GM23338 (cell line): ENCODE measurements around the gene TMEM106C. TPM values are rescaled to one million over a fixed set of nuclear protein-coding genes. Genes with fewer than 3 reads are reported as not detected.

Experiments used
- ATAC-seq: fragments of 200-7000 bp; cut with Tn5 transposase; 3 replicates; pipeline ENCODE4 v1.9.1; 2020
- DNase-seq: peaks from one replicate; pipeline ENCODE4 v3.0.0-alpha.2; 2015; ENCODE audit warnings: low spot score
- H2AFZ ChIP-seq: fragments of 200-600 bp; sonication (generic); 2 replicates; pipeline ENCODE4 v1.8.0; 2016; ENCODE audit warnings: antibody characterized with exemption, mild to moderate bottlenecking, moderate library complexity
- H3F3A ChIP-seq: fragments of 200-600 bp; sonication (generic); replicated peaks from 2 replicates; pipeline ENCODE4 v1.8.0; 2017; ENCODE audit warnings: antibody characterized with exemption, mixed run types, low read depth
- H3K27ac ChIP-seq: fragments of 200-600 bp; sonication (generic); 2 replicates; pipeline ENCODE4 v1.6.1; 2016; ENCODE audit warnings: low read depth
- H3K27me3 ChIP-seq: fragments of 200-600 bp; sonication (generic); 2 replicates; pipeline ENCODE4 v1.8.0; 2016; ENCODE audit warnings: mild to moderate bottlenecking, mixed run types, moderate library complexity; ENCODE audit not compliant: insufficient read depth
- H3K36me3 ChIP-seq: fragments of 200-600 bp; sonication (generic); 2 replicates; pipeline ENCODE4 v1.8.0; 2016; ENCODE audit warnings: mild to moderate bottlenecking; ENCODE audit not compliant: insufficient read depth
- H3K4me1 ChIP-seq: fragments of 200-600 bp; sonication (generic); 2 replicates; pipeline ENCODE4 v1.8.0; 2016; ENCODE audit warnings: mild to moderate bottlenecking, moderate library complexity; ENCODE audit not compliant: insufficient read depth
- H3K4me2 ChIP-seq: fragments of 200-600 bp; sonication (generic); 2 replicates; pipeline ENCODE4 v1.7.1; 2017; ENCODE audit warnings: mixed run types
- H3K4me3 ChIP-seq: fragments of 200-600 bp; sonication (generic); 2 replicates; pipeline ENCODE4 v1.6.1; 2016; ENCODE audit warnings: mixed run types
- H3K79me2 ChIP-seq: fragments of 200-600 bp; sonication (generic); replicated peaks from 2 replicates; pipeline ENCODE4 v1.8.0; 2017; ENCODE audit warnings: mild to moderate bottlenecking; ENCODE audit not compliant: insufficient read depth
- H3K9me2 ChIP-seq: fragments of 200-600 bp; sonication (generic); 2 replicates; pipeline ENCODE4 v1.8.0; 2017; ENCODE audit not compliant: insufficient read depth
- H4K20me1 ChIP-seq: fragments of 200-600 bp; sonication (generic); replicated peaks from 2 replicates; pipeline ENCODE4 v1.8.0; 2017; ENCODE audit warnings: mild to moderate bottlenecking; ENCODE audit not compliant: insufficient read depth
- H3K27ac Mint-ChIP-seq: 2 replicates; pipeline ENCODE4 v1.8.0; 2020; ENCODE audit warnings: inconsistent platforms, mild to moderate bottlenecking, moderate library complexity, mixed read lengths
- H3K27me3 Mint-ChIP-seq: 3 replicates; pipeline ENCODE4 v1.8.0; 2022; ENCODE audit warnings: low read depth, mild to moderate bottlenecking, moderate library complexity, mixed read lengths, inconsistent platforms; ENCODE audit not compliant: insufficient read depth, poor library complexity
- H3K36me3 Mint-ChIP-seq: 3 replicates; pipeline ENCODE4 v1.8.0; 2021; ENCODE audit warnings: low read depth, mild to moderate bottlenecking, inconsistent platforms, moderate library complexity, mixed read lengths
- H3K4me1 Mint-ChIP-seq: 3 replicates; pipeline ENCODE4 v1.8.0; 2020; ENCODE audit warnings: mild to moderate bottlenecking, inconsistent platforms, mixed read lengths
- H3K4me3 Mint-ChIP-seq: 3 replicates; pipeline ENCODE4 v1.8.0; 2021; ENCODE audit warnings: moderate library complexity, mild to moderate bottlenecking, inconsistent platforms, mixed read lengths
- H3K9me3 Mint-ChIP-seq: 3 replicates; pipeline ENCODE4 v1.8.0; 2020; ENCODE audit warnings: moderate library complexity, mild to moderate bottlenecking, inconsistent platforms, mixed read lengths
- CREB1 ChIP-seq: fragments of 250-450 bp; sonication (Bioruptor Pico); IDR thresholded peaks from 2 replicates; pipeline ENCODE4 v1.5.0; 2020; ENCODE audit warnings: low read depth, mild to moderate bottlenecking, moderate library complexity
- EZH2 ChIP-seq: fragments of 200-600 bp; sonication (generic); IDR thresholded peaks from one replicate; pipeline ENCODE4 v1.8.0; 2017; ENCODE audit warnings: antibody characterized with exemption, mild to moderate bottlenecking, low read depth; ENCODE audit not compliant: unreplicated experiment
- EZH2phosphoT487 ChIP-seq: fragments of 200-600 bp; sonication (generic); IDR thresholded peaks from one replicate; pipeline ENCODE4 v1.8.1; 2018; ENCODE audit warnings: antibody characterized with exemption; ENCODE audit not compliant: unreplicated experiment
- JUNB ChIP-seq: IDR thresholded peaks from one replicate; pipeline ENCODE4 v1.6.1; 2016; ENCODE audit warnings: antibody characterized with exemption; ENCODE audit not compliant: unreplicated experiment
- NANOG ChIP-seq: IDR thresholded peaks from 2 replicates; pipeline ENCODE4 v1.6.1; 2016; ENCODE audit warnings: antibody characterized with exemption, borderline replicate concordance
- POLR2AphosphoS5 ChIP-seq: IDR thresholded peaks from 2 replicates; pipeline ENCODE4 v1.6.1; 2016; ENCODE audit warnings: antibody characterized with exemption, low read depth
- STAT1 ChIP-seq: IDR thresholded peaks from one replicate; pipeline ENCODE4 v1.6.1; 2016; ENCODE audit warnings: antibody characterized with exemption; ENCODE audit not compliant: unreplicated experiment
- ZNF114 ChIP-seq: fragments of 250-450 bp; sonication (Bioruptor Pico); IDR thresholded peaks from 2 replicates; pipeline ENCODE4 v1.5.0; 2020; ENCODE audit warnings: mild to moderate bottlenecking, moderate library complexity
- ZNF331 ChIP-seq: fragments of 250-450 bp; sonication (Bioruptor Pico); IDR thresholded peaks from 2 replicates; pipeline ENCODE4 v1.5.0; 2020; ENCODE audit warnings: low read depth, mild to moderate bottlenecking, moderate library complexity
- polyA plus RNA-seq: library from polyadenylated mRNA; unstranded; fragments of >200 nt; fragmentation: Nextera tagmentation; extraction: Ambion mirVana; gene quantifications from 2 replicates; pipeline ENCODE4 v1.2.1, GENCODE V29; 2016
- total RNA-seq: library from RNA; depleted of rRNA; stranded (reverse); fragments of >200 nt; shearing (Covaris generic); gene quantifications from 2 replicates; pipeline ENCODE4 v1.2.3, GENCODE V29; 2014
- TF ChIP-seq, protein P1 (sequence below): IDR thresholded peaks from one replicate; pipeline ENCODE4 v1.6.1; 2018; ENCODE audit warnings: antibody characterized with exemption; ENCODE audit not compliant: unreplicated experiment
- TF ChIP-seq, protein P2 (sequence below): IDR thresholded peaks from 2 replicates; pipeline ENCODE4 v1.6.1; 2016; ENCODE audit warnings: antibody characterized with exemption
- TF ChIP-seq, protein P3 (sequence below): fragments of 250-450 bp; sonication (Bioruptor Pico); IDR thresholded peaks from 2 replicates; pipeline ENCODE4 v1.5.0; 2020; ENCODE audit warnings: mild to moderate bottlenecking, moderate library complexity
- TF ChIP-seq, protein P4 (sequence below), 2 experiments: fragments of 200-600 bp in 1 of 2; sonication (generic) in 1 of 2; conservative IDR thresholded peaks; 2 replicates each; pipeline versions ENCODE4 v1.5.1 to v1.6.1; 2016 to 2017; ENCODE audit warnings: antibody characterized with exemption in 2 of 2, low read depth in 2 of 2, mild to moderate bottlenecking in 2 of 2, moderate library complexity in 1 of 2

The TMEM106C gene
- total and polyA plus RNA-seq, 2 experiments from 2014 or later = 43.5 to 83.7 TPM

DNA sequence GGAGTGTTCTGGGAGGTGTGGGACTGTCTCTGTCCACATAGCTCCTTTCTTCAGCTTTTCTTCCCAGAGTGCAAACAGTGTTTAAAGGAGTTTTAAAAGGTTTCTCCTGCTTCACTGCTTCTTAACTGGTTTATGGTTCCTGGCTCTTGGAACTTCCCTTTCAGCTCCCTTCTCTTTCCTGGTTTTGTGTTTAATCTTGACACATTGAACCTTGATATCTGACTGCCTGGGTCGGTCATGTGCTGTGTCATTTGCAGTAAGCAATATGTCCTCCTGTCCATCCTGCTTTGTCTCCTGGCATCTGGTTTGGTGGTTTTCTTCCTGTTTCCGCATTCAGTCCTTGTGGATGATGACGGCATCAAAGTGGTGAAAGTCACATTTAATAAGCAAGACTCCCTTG lies 2.2 kb downstream of the TMEM106C start:
- H3K9me2 ChIP-seq = no peaks in the 10 kb centered on the region
- no peak for DNase-seq
- peaks cover 17% of the 10 kb centered on the region for H3K4me1 ChIP-seq
- TF ChIP-seq, protein P1, sequence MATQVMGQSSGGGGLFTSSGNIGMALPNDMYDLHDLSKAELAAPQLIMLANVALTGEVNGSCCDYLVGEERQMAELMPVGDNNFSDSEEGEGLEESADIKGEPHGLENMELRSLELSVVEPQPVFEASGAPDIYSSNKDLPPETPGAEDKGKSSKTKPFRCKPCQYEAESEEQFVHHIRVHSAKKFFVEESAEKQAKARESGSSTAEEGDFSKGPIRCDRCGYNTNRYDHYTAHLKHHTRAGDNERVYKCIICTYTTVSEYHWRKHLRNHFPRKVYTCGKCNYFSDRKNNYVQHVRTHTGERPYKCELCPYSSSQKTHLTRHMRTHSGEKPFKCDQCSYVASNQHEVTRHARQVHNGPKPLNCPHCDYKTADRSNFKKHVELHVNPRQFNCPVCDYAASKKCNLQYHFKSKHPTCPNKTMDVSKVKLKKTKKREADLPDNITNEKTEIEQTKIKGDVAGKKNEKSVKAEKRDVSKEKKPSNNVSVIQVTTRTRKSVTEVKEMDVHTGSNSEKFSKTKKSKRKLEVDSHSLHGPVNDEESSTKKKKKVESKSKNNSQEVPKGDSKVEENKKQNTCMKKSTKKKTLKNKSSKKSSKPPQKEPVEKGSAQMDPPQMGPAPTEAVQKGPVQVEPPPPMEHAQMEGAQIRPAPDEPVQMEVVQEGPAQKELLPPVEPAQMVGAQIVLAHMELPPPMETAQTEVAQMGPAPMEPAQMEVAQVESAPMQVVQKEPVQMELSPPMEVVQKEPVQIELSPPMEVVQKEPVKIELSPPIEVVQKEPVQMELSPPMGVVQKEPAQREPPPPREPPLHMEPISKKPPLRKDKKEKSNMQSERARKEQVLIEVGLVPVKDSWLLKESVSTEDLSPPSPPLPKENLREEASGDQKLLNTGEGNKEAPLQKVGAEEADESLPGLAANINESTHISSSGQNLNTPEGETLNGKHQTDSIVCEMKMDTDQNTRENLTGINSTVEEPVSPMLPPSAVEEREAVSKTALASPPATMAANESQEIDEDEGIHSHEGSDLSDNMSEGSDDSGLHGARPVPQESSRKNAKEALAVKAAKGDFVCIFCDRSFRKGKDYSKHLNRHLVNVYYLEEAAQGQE = no peak
- TF ChIP-seq POLR2AphosphoS5 (no peak), EZH2 (no peak), ZNF331 (CRISPR knock-in tag) (no peak), JUNB (no peak), CREB1 (CRISPR knock-in tag) (no peak), ZNF114 (CRISPR knock-in tag) (no peak), EZH2phosphoT487 (no peak), NANOG (no peak), STAT1 (no peak)
- TF ChIP-seq, protein P2, sequence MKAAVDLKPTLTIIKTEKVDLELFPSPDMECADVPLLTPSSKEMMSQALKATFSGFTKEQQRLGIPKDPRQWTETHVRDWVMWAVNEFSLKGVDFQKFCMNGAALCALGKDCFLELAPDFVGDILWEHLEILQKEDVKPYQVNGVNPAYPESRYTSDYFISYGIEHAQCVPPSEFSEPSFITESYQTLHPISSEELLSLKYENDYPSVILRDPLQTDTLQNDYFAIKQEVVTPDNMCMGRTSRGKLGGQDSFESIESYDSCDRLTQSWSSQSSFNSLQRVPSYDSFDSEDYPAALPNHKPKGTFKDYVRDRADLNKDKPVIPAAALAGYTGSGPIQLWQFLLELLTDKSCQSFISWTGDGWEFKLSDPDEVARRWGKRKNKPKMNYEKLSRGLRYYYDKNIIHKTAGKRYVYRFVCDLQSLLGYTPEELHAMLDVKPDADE = no peak
- TF ChIP-seq, protein P3, sequence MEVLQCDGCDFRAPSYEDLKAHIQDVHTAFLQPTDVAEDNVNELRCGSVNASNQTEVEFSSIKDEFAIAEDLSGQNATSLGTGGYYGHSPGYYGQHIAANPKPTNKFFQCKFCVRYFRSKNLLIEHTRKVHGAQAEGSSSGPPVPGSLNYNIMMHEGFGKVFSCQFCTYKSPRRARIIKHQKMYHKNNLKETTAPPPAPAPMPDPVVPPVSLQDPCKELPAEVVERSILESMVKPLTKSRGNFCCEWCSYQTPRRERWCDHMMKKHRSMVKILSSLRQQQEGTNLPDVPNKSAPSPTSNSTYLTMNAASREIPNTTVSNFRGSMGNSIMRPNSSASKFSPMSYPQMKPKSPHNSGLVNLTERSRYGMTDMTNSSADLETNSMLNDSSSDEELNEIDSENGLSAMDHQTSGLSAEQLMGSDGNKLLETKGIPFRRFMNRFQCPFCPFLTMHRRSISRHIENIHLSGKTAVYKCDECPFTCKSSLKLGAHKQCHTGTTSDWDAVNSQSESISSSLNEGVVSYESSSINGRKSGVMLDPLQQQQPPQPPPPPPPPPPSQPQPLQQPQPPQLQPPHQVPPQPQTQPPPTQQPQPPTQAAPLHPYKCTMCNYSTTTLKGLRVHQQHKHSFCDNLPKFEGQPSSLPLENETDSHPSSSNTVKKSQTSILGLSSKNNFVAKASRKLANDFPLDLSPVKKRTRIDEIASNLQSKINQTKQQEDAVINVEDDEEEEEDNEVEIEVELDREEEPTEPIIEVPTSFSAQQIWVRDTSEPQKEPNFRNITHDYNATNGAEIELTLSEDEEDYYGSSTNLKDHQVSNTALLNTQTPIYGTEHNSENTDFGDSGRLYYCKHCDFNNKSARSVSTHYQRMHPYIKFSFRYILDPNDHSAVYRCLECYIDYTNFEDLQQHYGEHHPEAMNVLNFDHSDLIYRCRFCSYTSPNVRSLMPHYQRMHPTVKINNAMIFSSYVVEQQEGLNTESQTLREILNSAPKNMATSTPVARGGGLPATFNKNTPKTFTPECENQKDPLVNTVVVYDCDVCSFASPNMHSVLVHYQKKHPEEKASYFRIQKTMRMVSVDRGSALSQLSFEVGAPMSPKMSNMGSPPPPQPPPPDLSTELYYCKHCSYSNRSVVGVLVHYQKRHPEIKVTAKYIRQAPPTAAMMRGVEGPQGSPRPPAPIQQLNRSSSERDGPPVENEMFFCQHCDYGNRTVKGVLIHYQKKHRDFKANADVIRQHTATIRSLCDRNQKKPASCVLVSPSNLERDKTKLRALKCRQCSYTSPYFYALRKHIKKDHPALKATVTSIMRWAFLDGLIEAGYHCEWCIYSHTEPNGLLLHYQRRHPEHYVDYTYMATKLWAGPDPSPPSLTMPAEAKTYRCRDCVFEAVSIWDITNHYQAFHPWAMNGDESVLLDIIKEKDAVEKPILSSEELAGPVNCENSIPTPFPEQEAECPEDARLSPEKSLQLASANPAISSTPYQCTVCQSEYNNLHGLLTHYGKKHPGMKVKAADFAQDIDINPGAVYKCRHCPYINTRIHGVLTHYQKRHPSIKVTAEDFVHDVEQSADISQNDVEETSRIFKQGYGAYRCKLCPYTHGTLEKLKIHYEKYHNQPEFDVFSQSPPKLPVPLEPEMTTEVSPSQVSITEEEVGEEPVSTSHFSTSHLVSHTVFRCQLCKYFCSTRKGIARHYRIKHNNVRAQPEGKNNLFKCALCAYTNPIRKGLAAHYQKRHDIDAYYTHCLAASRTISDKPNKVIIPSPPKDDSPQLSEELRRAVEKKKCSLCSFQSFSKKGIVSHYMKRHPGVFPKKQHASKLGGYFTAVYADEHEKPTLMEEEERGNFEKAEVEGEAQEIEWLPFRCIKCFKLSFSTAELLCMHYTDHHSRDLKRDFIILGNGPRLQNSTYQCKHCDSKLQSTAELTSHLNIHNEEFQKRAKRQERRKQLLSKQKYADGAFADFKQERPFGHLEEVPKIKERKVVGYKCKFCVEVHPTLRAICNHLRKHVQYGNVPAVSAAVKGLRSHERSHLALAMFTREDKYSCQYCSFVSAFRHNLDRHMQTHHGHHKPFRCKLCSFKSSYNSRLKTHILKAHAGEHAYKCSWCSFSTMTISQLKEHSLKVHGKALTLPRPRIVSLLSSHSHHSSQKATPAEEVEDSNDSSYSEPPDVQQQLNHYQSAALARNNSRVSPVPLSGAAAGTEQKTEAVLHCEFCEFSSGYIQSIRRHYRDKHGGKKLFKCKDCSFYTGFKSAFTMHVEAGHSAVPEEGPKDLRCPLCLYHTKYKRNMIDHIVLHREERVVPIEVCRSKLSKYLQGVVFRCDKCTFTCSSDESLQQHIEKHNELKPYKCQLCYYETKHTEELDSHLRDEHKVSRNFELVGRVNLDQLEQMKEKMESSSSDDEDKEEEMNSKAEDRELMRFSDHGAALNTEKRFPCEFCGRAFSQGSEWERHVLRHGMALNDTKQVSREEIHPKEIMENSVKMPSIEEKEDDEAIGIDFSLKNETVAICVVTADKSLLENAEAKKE (CRISPR knock-in tag) = no peak
- TF ChIP-seq, protein P4, sequence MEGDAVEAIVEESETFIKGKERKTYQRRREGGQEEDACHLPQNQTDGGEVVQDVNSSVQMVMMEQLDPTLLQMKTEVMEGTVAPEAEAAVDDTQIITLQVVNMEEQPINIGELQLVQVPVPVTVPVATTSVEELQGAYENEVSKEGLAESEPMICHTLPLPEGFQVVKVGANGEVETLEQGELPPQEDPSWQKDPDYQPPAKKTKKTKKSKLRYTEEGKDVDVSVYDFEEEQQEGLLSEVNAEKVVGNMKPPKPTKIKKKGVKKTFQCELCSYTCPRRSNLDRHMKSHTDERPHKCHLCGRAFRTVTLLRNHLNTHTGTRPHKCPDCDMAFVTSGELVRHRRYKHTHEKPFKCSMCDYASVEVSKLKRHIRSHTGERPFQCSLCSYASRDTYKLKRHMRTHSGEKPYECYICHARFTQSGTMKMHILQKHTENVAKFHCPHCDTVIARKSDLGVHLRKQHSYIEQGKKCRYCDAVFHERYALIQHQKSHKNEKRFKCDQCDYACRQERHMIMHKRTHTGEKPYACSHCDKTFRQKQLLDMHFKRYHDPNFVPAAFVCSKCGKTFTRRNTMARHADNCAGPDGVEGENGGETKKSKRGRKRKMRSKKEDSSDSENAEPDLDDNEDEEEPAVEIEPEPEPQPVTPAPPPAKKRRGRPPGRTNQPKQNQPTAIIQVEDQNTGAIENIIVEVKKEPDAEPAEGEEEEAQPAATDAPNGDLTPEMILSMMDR (conservative IDR thresholded peaks at IDR 0.05; ENCODE audit: low read depth in 2 of 2) = no peak
- no peak overlapping the region for H3K4me3 ChIP-seq
- no peak overlapping the region for H3K4me3 Mint-ChIP-seq
- no peak overlapping the region for H3K4me2 ChIP-seq
- peaks cover 21% of the 10 kb centered on the region for H3K4me1 Mint-ChIP-seq
- no peak overlapping the region for H2AFZ ChIP-seq
- no peaks in the 10 kb centered on the region for H3K79me2 ChIP-seq
- no peaks in the 10 kb centered on the region for H3K36me3 ChIP-seq
- H3K27me3 Mint-ChIP-seq = peaks cover 28% of the 10 kb centered on the region
- no peak overlapping the region for H3K27ac ChIP-seq
- no peaks in the 10 kb centered on the region for H3F3A ChIP-seq
- H3K9me3 Mint-ChIP-seq = peaks cover 8% of the 10 kb centered on the region
- ATAC-seq = no peak
- no peak overlapping the region for H3K27ac Mint-ChIP-seq
- peaks cover 8% of the 10 kb centered on the region for H3K36me3 Mint-ChIP-seq
- peaks cover 3% of the 10 kb centered on the region; the same call in 1 of the 2 replicates for H4K20me1 ChIP-seq
- H3K27me3 ChIP-seq = peaks cover 28% of the 10 kb centered on the region
